ENCODE results near the gene C9orf50. TPM values are rescaled to one million over a fixed set of nuclear protein-coding genes. Genes with fewer than 3 reads are reported as not detected.

C9orf50 gene
- total RNA-seq, 1 experiment from 2014 or later, result not detected

DNA sequence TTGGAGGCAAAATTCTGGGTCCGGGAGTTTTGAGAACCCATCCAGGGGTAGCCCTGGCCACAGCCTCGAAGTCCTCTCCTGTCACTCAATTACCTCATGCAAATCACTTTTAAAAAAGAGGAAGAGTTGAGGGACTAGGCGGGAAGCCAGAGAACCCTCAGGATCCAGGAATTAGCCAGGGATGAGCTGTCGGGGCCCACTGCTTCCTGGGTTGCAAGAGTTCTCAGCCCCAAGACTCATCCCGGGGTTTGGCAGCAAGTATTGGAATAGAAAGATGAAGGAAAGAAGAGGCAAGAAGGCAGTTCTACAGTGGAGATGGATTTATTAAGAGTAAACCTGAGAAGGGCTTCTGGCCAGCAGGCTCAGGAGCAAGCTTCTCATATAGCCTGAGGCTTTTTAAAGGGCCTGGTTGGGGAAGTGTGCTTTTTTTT, 25.6 kb downstream of the C9orf50 start:
- no peak overlapping the region for H2BK15ac ChIP-seq (ENCODE audit: low read depth, low read length)
- H3K79me1 ChIP-seq (ENCODE audit: insufficient read depth, low read depth, low read length, poor library complexity, severe bottlenecking), result no peaks in the 10 kb centered on the region
- no peak overlapping the region for H2BK12ac ChIP-seq (ENCODE audit: insufficient read length, low read depth, low read length)
- H3K79me2 ChIP-seq (ENCODE audit: insufficient read depth, low read length), result no peaks in the 10 kb centered on the region
- no peak overlapping the region for H3K14ac ChIP-seq (ENCODE audit: insufficient read depth, low read length)
- Mint-ChIP-seq H3K4me1 (peaks cover 41 to 50% of the 10 kb centered on the region in 2 experiments), H3K4me3 (no peak overlapping the region), H3K27me3 (ENCODE audit: low read depth) (peaks cover 62% of the 10 kb centered on the region), H3K36me3 (ENCODE audit: insufficient read depth in 1 of 3, low read depth in 3 of 3) (no peaks in the 10 kb centered on the region; a peak in 1 of 7 replicates), H3K27ac (no peak overlapping the region), H3K9me3 (peaks cover 0 to 2% of the 10 kb centered on the region in 2 experiments; a peak in 1 of 5 replicates)
- peaks cover 12% of the 10 kb centered on the region for H3K23me2 ChIP-seq (ENCODE audit: insufficient read length, low read depth, low read length, poor library complexity, severe bottlenecking)
- H3K23ac ChIP-seq (ENCODE audit: insufficient read length, low read depth, low read length), result no peak overlapping the region
- H4K20me1 ChIP-seq (ENCODE audit: control insufficient read depth, insufficient read depth, insufficient read length), result no peaks in the 10 kb centered on the region
- H4K91ac ChIP-seq (ENCODE audit: insufficient read length, low read depth, low read length), result no peak overlapping the region
- no peak overlapping the region for H2BK20ac ChIP-seq (ENCODE audit: low read depth, low read length, poor library complexity, severe bottlenecking)
- no peak overlapping the region for H2BK5ac ChIP-seq (ENCODE audit: insufficient read length, low read length)
- no peak overlapping the region for H4K5ac ChIP-seq (ENCODE audit: insufficient read length, low read depth, low read length)
- no peak overlapping the region for H4K8ac ChIP-seq (replicated peaks; ENCODE audit: insufficient read length, low read depth, low read length)
- no peaks in the 10 kb centered on the region for H3K9me3 ChIP-seq (ENCODE audit: control insufficient read depth, low read depth, low read length)
- no peak overlapping the region for H3K56ac ChIP-seq (ENCODE audit: insufficient read length, low read depth, low read length)
- no peak overlapping the region for H3K4me2 ChIP-seq (ENCODE audit: insufficient read depth, insufficient read length, low read length)
- no peak overlapping the region for H3K27ac ChIP-seq (ENCODE audit: insufficient read length, low read depth, low read length)
- peaks cover 9% of the 10 kb centered on the region; the same call in 1 of the 2 replicates for H3K4me1 ChIP-seq (ENCODE audit: insufficient read depth, low read length)
- H3K9ac ChIP-seq (ENCODE audit: extremely low read depth, insufficient read length, low read length), result no peak overlapping the region
- H2BK120ac ChIP-seq (ENCODE audit: low read depth, low read length, poor library complexity, severe bottlenecking), result no peak overlapping the region
- TF ChIP-seq CTCF (conservative IDR thresholded peaks at IDR 0.05), result no peak
- H2AK5ac ChIP-seq (ENCODE audit: insufficient read length, low read length), result no peak overlapping the region
- no CpG with 5 or more reads among the region's 5 CpGs for WGBS (ENCODE audit: extremely low coverage, insufficient read length, low lambda C conversion rate)
- H3T11ph ChIP-seq (ENCODE audit: low read length), result no peak overlapping the region
- H3K27me3 ChIP-seq (ENCODE audit: insufficient read depth, low read length), result peaks cover 4% of the 10 kb centered on the region; the same call in 1 of the 2 replicates
- H3K4ac ChIP-seq (ENCODE audit: low read depth, low read length), result no peak overlapping the region
- no peak overlapping the region for H3K18ac ChIP-seq (ENCODE audit: insufficient read length, low read depth, low read length)
- H2AFZ ChIP-seq (ENCODE audit: low read length), result no peak overlapping the region
- no peak for DNase-seq

Data from H9 (cell line).